MCF 10A (cell line): ENCODE data around the gene HAP1. TPM values are rescaled to one million over a fixed set of nuclear protein-coding genes. Genes with fewer than 3 reads are reported as not detected.

Experiments
- BruUV-seq: library from RNA; stranded (reverse); fragments of 400-500 nt; replicated peaks from 2 replicates; lab custom pipeline; 2021; lab: Mats Ljungman, UMichigan
- CTCF ChIA-PET: fragments of 300-600 bp; sonication (Branson Sonifier 250); formaldehyde crosslinking; extraction: SDS; loops from one replicate; lab custom pipeline; 2021; ENCODE audit warnings: antibody characterized with exemption, inconsistent platforms; lab: Yijun Ruan, JAX
- POLR2A ChIA-PET: fragments of 300-600, 350-650 bp; sonication (Branson Sonifier 250); formaldehyde crosslinking; extraction: SDS; loops from one replicate; lab custom pipeline; 2020; ENCODE audit warnings: antibody characterized with exemption, inconsistent platforms; lab: Yijun Ruan, JAX
- DNase-seq: peaks from one replicate; pipeline ENCODE4 v3.0.0-alpha.2; 2018; ENCODE audit not compliant: unreplicated experiment
- H3K27ac Mint-ChIP-seq: one replicate; pipeline ENCODE4 v1.8.0; 2022; ENCODE audit warnings: mild to moderate bottlenecking, low read depth, mixed read lengths; ENCODE audit not compliant: unreplicated experiment
- H3K27me3 Mint-ChIP-seq: one replicate; pipeline ENCODE4 v1.8.0; 2022; ENCODE audit warnings: mixed read lengths; ENCODE audit not compliant: insufficient read depth, unreplicated experiment
- H3K36me3 Mint-ChIP-seq: one replicate; pipeline ENCODE4 v1.8.0; 2022; ENCODE audit warnings: mild to moderate bottlenecking, moderate library complexity, mixed read lengths; ENCODE audit not compliant: insufficient read depth, unreplicated experiment
- H3K4me1 Mint-ChIP-seq: one replicate; pipeline ENCODE4 v1.8.0; 2022; ENCODE audit warnings: mixed read lengths; ENCODE audit not compliant: insufficient read depth, unreplicated experiment
- H3K4me3 Mint-ChIP-seq: one replicate; pipeline ENCODE4 v1.8.0; 2022; ENCODE audit warnings: mild to moderate bottlenecking, moderate library complexity, mixed read lengths; ENCODE audit not compliant: unreplicated experiment
- H3K9me3 Mint-ChIP-seq: one replicate; pipeline ENCODE4 v1.8.0; 2022; ENCODE audit warnings: mixed read lengths; ENCODE audit not compliant: unreplicated experiment
- CTCF ChIP-seq: fragments of 200-600 bp; IDR thresholded peaks from one replicate; pipeline ENCODE4 v1.8.0; 2022; ENCODE audit warnings: antibody characterized with exemption, mild to moderate bottlenecking; ENCODE audit not compliant: unreplicated experiment
- intact Hi-C: fragments of 100-400 bp; cut with micrococcal nuclease; formaldehyde crosslinking; loops from 2 replicates; pipeline ENCODE4 v1.14.1; 2022
- total RNA-seq: library from RNA; stranded (reverse); gene quantifications from 2 replicates; pipeline ENCODE4 v1.2.3, GENCODE V29; 2022

The HAP1 gene
- total RNA-seq, 1 experiment from 2014 or later = 0.37 TPM

- TF ChIP-seq CTCF = no peak
- peaks cover 6% of the 10 kb centered on the region for H3K4me1 Mint-ChIP-seq
- H3K4me3 Mint-ChIP-seq = no peak overlapping the region
- ChIA-PET CTCF (interaction anchor here (0.6 to 1.1 kb wide), 5 partner anchors 9 to 183 kb away, joined by 3 to 4 read pairs (median 3); no protein-coding TSS in a partner anchor), POLR2A (interaction anchor here (1.0 kb wide), 1 partner anchor 42 kb away, joined by 4 read pairs; the partner anchor contains the start of gene EIF1)
- DNase-seq = no peak
- peaks cover 46% of the 10 kb centered on the region for H3K27me3 Mint-ChIP-seq
- H3K27ac Mint-ChIP-seq = no peak overlapping the region
- no TSS peak for BruUV-seq
- no peaks in the 10 kb centered on the region for H3K9me3 Mint-ChIP-seq
- no peaks in the 10 kb centered on the region for H3K36me3 Mint-ChIP-seq
- intact Hi-C loops = no loop called here
Observed at GRCh38 chr17:41730479-41730878, 4.0 kb downstream of the HAP1 start.

- H3K4me3 Mint-ChIP-seq = no peak overlapping the region
- POLR2A ChIA-PET = interaction anchor here (1.4 kb wide), 1 partner anchor 38 kb away, joined by 3 read pairs; no protein-coding TSS in a partner anchor
- H3K27me3 Mint-ChIP-seq = peaks cover 25% of the 10 kb centered on the region
- H3K36me3 Mint-ChIP-seq = no peaks in the 10 kb centered on the region
- H3K9me3 Mint-ChIP-seq = no peaks in the 10 kb centered on the region
- BruUV-seq = no TSS peak
- H3K4me1 Mint-ChIP-seq = peaks cover 6% of the 10 kb centered on the region
- no peak for TF ChIP-seq CTCF
- CTCF ChIA-PET = interaction anchor here (0.5 to 0.6 kb wide), 2 partner anchors 16 to 18 kb away, joined by 3 read pairs; no protein-coding TSS in a partner anchor
- no peak for DNase-seq
- H3K27ac Mint-ChIP-seq = no peak overlapping the region
- intact Hi-C loops = no loop called here
Observed at GRCh38 chr17:41728056-41728455, 6.4 kb downstream of the HAP1 start.

GRCh38 chr17:41725134-41725533 is 9.3 kb downstream of the HAP1 start:
- POLR2A ChIA-PET = interaction anchor here (0.6 to 1.2 kb wide), 3 partner anchors 7 to 29 kb away, joined by 3 read pairs; no protein-coding TSS in a partner anchor
- Mint-ChIP-seq H3K27ac (no peak overlapping the region), H3K27me3 (no peaks in the 10 kb centered on the region), H3K9me3 (no peaks in the 10 kb centered on the region), H3K4me3 (no peak overlapping the region), H3K4me1 (peaks cover 6% of the 10 kb centered on the region), H3K36me3 (no peaks in the 10 kb centered on the region)
- CTCF ChIA-PET = interaction anchor here (0.7 to 0.8 kb wide), 3 partner anchors 10 to 77 kb away, joined by 3 to 5 read pairs (median 3); no protein-coding TSS in a partner anchor
- TF ChIP-seq CTCF = no peak
- BruUV-seq = no TSS peak
- no peak for DNase-seq
- intact Hi-C loops = no loop called here

- CTCF ChIA-PET = interaction anchor here (0.7 to 0.8 kb wide), 2 partner anchors 9 to 29 kb away, joined by 3 read pairs; no protein-coding TSS in a partner anchor
Observed at GRCh38 chr17:41724476-41725050, 9.9 kb downstream of the HAP1 start.

More at GRCh38 chr17:41724476-41725050, 9.9 kb downstream of the HAP1 start:
- H3K36me3 Mint-ChIP-seq = no peaks in the 10 kb centered on the region
- H3K4me1 Mint-ChIP-seq = peaks cover 6% of the 10 kb centered on the region
- no peak for TF ChIP-seq CTCF
- no TSS peak for BruUV-seq
- POLR2A ChIA-PET = interaction anchor here (0.7 kb wide), 1 partner anchor 125 kb away, joined by 3 read pairs; no protein-coding TSS in a partner anchor
- no peak overlapping the region for H3K4me3 Mint-ChIP-seq
- intact Hi-C loops = no loop called here
- no peak for DNase-seq
- no peaks in the 10 kb centered on the region for H3K27me3 Mint-ChIP-seq
- no peak overlapping the region for H3K27ac Mint-ChIP-seq
- H3K9me3 Mint-ChIP-seq = no peaks in the 10 kb centered on the region
